Measurements from ENCODE around the gene HOXB4. TPM values are rescaled to one million over a fixed set of nuclear protein-coding genes. Genes with fewer than 3 reads are reported as not detected.

The HOXB4 gene
- total and polyA plus RNA-seq, 2 of the 4 experiments (the other 2 are of a cell fraction) = 2.0 to 8.5 TPM

GRCh38 chr17:48537316-48537715 is 40.8 kb downstream of the HOXB4 start:
- Histone ChIP-seq H2BK120ac (ENCODE audit: low read depth, low read length) (peak overlapping the region; percentile 68), H3K56ac (ENCODE audit: extremely low read depth, insufficient read depth, low read length) (no peak overlapping the region), H4K5ac (ENCODE audit: low read depth, low read length) (no peak overlapping the region), H2BK15ac (ENCODE audit: low read depth, low read length) (peak overlapping the region; percentile 68; the same call in 1 of the 3 replicates), H3K18ac (ENCODE audit: low read depth, low read length) (no peak overlapping the region), H3K36me3 (ENCODE audit: control insufficient read depth, insufficient read depth, low read length) (peaks cover 10% of the 10 kb centered on the region), H2AFZ (replicated peaks; ENCODE audit: low read length, poor library complexity) (peak overlapping the region; percentile 34), H4K20me1 (ENCODE audit: insufficient read depth, low read length) (no peaks in the 10 kb centered on the region), H3K4me1 (ENCODE audit: control insufficient read depth, insufficient read depth, low read length) (peaks cover 14% of the 10 kb centered on the region), H3K9me1 (ENCODE audit: insufficient read depth, low read length) (peaks cover 7% of the 10 kb centered on the region), H3K4ac (ENCODE audit: low read depth, low read length) (peak overlapping the region; percentile 84), H3K79me1 (ENCODE audit: low read depth in 1 of 2, low read length in 2 of 2) (peaks cover 0 to 23% of the 10 kb centered on the region in 2 experiments; a peak in 2 of 4 replicates), H3K9ac (ENCODE audit: low read depth, low read length) (no peak overlapping the region), H3K14ac (replicated peaks; ENCODE audit: low read depth, low read length) (0 out of 2 replicates have a peak overlapping the region, but pooled peaks have one; percentile 37), H2AK5ac (ENCODE audit: low read depth, low read length) (peak overlapping the region; percentile 70), H4K91ac (ENCODE audit: insufficient read depth, low read depth, low read length) (peak overlapping the region; percentile 58; the same call in 1 of the 2 replicates), H2BK5ac (ENCODE audit: low read depth, low read length, poor library complexity, severe bottlenecking) (no peak overlapping the region), H2BK20ac (ENCODE audit: low read depth, low read length) (peak overlapping the region; percentile 69), H3K4me3 (ENCODE audit: insufficient read depth, low read depth, low read length) (no peak overlapping the region), H3K9me3 (ENCODE audit: control insufficient read depth, insufficient read depth, low read length) (no peaks in the 10 kb centered on the region), H2AK9ac (replicated peaks; ENCODE audit: low read depth, low read length, poor library complexity) (peak overlapping the region; percentile 83), H3K27ac (ENCODE audit: insufficient read depth, low read length) (no peak overlapping the region), H3K23ac (ENCODE audit: low read depth, low read length) (peak overlapping the region; percentile 13; the same call in 1 of the 2 replicates), H3K27me3 (ENCODE audit: control insufficient read depth, insufficient read depth, low read length) (peaks cover 3% of the 10 kb centered on the region; the same call in 1 of the 2 replicates), H3K4me2 (ENCODE audit: low read depth, low read length) (no peak overlapping the region), H4K8ac (ENCODE audit: low read depth in 2 of 2, low read length in 2 of 2) (peak overlapping the region in 1 of 2 experiments; percentile 57; a peak in 1 of 4 replicates)
- in situ Hi-C loops (cut with MboI; ENCODE audit: low sequenced_read_pairs) = loop anchor here (5.0 kb wide), 1 partner anchor 45 kb away; no protein-coding TSS in a partner anchor
- DNase-seq = no peak
- ChIA-PET POLR2A (ENCODE audit: unreplicated experiment) (no interaction called here), CTCF (no interaction called here)
- dilution Hi-C loops (cut with HindIII; ENCODE audit: low sequenced_read_pairs, unreplicated experiment) = no loop called here
- intact Hi-C loops (cut with micrococcal nuclease) = no loop called here
- no TSS peak for BruUV-seq (replicated peaks)
- WGBS, 2 experiments (ENCODE audit: extremely low coverage in 2 of 2, insufficient read length in 1 of 2) = no CpG with 5 or more reads among the region's 3 CpGs
- no peak for ATAC-seq (ENCODE audit: low read depth)
- no peak for TF ChIP-seq MAFK (IDR thresholded peaks at IDR 0.05; ENCODE audit: low read depth, low read length)
- TF ChIP-seq ELK1 (IDR thresholded peaks at IDR 0.05; ENCODE audit: borderline replicate concordance, low read depth, low read length) = no peak
- no peak for TF ChIP-seq BHLHE40 (IDR thresholded peaks at IDR 0.05; ENCODE audit: low read depth, low read length)
- no peak for TF ChIP-seq CEBPB (IDR thresholded peaks at IDR 0.05; ENCODE audit: low read depth, low read length)
- TF ChIP-seq POLR2A (IDR thresholded peaks at IDR 0.05; ENCODE audit: low read depth, low read length) = no peak
- TF ChIP-seq USF2 (IDR thresholded peaks at IDR 0.05; ENCODE audit: low read depth, low read length) = no peak
- no peak for TF ChIP-seq RCOR1 (IDR thresholded peaks at IDR 0.05; ENCODE audit: insufficient replicate concordance, low read length)
- TF ChIP-seq CTCF (conservative IDR thresholded peaks at IDR 0.05; ENCODE audit: low read depth, low read length) = no peak
- no peak for TF ChIP-seq NFE2L2 (IDR thresholded peaks at IDR 0.05; ENCODE audit: low read depth, low read length)
- TF ChIP-seq MAZ (IDR thresholded peaks at IDR 0.05; ENCODE audit: borderline replicate concordance, low read depth, low read length) = no peak
- no peak for TF ChIP-seq FOS (IDR thresholded peaks at IDR 0.05; ENCODE audit: low read depth, low read length)
- no peak for TF ChIP-seq SMC3 (IDR thresholded peaks at IDR 0.05; ENCODE audit: low read depth, low read length)
- TF ChIP-seq RFX5 (IDR thresholded peaks at IDR 0.05; ENCODE audit: low read depth, low read length) = no peak
- TF ChIP-seq CHD1 (IDR thresholded peaks at IDR 0.05; ENCODE audit: low read depth, low read length) = no peak
- no peak for TF ChIP-seq MXI1 (IDR thresholded peaks at IDR 0.05; ENCODE audit: borderline replicate concordance, low read depth, low read length)
- no peak for TF ChIP-seq RAD21 (IDR thresholded peaks at IDR 0.05; ENCODE audit: low read length)
